Measurements from ENCODE around the gene UHRF2. TPM values are rescaled to one million over a fixed set of nuclear protein-coding genes. Genes with fewer than 3 reads are reported as not detected.

Gene UHRF2
- total and polyA plus RNA-seq, 2 of the 13 experiments (the other 11 are each of a cell fraction or from before 2014, with no cell fraction given): 42.1 to 44.2 TPM

DNA sequence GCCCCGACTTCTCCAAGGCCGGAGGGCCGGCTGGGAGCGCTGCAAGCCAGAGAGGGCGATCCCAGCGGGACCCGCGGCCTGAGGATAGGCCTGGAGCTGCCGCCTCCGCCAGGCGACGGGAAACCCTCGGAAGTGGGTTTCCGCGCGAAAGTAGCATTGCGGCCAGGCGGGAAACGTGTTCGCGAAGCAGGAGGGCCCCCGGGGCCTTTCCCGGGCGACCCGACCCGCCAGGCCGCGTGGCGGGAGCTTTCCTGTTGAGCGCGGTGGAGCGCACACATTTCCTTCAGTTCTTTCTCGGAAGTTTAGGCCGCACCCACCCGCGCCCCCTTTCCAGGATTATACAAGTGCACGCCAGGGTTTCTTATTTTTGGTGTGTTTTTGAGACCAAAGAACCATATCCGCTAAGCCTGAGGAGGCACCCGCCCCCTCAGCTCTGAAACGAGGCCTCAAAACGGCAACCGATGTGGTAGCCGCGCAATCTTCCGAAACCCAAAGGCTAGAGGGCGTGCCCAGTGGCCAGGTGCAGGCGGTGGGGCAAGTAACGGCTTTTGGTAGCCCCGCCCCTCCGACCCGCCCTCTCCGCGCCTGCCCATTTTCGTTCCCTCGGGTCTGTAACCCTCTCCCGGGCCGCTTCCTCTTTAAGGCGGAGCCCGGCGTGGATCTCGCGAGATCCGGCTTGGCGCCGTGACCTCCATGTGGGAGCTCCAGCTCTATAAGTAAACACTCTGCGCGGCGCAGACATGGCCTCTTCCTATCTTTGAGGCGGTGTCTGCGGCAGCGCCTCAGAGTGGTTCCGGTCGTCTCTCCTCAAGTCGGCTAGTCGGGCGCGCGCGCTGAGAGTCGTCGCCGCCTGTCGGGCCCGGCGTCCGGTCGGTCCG is at the start of gene UHRF2 (continued):
- no peak for TF ChIP-seq ZNF207 (IDR thresholded peaks at IDR 0.05; ENCODE audit: borderline replicate concordance)
- no peak for TF ChIP-seq ZNF724P (CRISPR knock-in tag; IDR thresholded peaks at IDR 0.05; ENCODE audit: borderline replicate concordance)
- no peak for TF ChIP-seq POLR2AphosphoS2 (IDR thresholded peaks at IDR 0.05; ENCODE audit: low read depth, low read length)
- no peak for TF ChIP-seq ZNF234 (CRISPR knock-in tag; conservative IDR thresholded peaks at IDR 0.05)
- no peak for TF ChIP-seq RAD21 (CRISPR knock-in tag; IDR thresholded peaks at IDR 0.05)
- TF ChIP-seq, protein P1, sequence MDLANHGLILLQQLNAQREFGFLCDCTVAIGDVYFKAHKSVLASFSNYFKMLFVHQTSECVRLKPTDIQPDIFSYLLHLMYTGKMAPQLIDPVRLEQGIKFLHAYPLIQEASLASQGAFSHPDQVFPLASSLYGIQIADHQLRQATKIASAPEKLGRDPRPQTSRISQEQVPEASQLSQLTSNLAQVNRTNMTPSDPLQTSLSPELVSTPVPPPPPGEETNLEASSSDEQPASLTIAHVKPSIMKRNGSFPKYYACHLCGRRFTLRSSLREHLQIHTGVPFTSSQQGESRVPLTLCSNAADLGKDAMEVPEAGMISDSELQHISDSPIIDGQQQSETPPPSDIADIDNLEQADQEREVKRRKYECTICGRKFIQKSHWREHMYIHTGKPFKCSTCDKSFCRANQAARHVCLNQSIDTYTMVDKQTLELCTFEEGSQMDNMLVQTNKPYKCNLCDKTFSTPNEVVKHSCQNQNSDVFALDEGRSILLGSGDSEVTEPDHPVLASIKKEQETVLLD (CRISPR knock-in tag; IDR thresholded peaks at IDR 0.05; ENCODE audit: low read depth): no peak
- TF ChIP-seq, protein P2, sequence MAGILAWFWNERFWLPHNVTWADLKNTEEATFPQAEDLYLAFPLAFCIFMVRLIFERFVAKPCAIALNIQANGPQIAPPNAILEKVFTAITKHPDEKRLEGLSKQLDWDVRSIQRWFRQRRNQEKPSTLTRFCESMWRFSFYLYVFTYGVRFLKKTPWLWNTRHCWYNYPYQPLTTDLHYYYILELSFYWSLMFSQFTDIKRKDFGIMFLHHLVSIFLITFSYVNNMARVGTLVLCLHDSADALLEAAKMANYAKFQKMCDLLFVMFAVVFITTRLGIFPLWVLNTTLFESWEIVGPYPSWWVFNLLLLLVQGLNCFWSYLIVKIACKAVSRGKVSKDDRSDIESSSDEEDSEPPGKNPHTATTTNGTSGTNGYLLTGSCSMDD (CRISPR knock-in tag; IDR thresholded peaks at IDR 0.05): no peak
- TF ChIP-seq, protein P3, sequence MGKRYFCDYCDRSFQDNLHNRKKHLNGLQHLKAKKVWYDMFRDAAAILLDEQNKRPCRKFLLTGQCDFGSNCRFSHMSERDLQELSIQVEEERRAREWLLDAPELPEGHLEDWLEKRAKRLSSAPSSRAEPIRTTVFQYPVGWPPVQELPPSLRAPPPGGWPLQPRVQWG (CRISPR knock-in tag; IDR thresholded peaks at IDR 0.05; ENCODE audit: borderline replicate concordance, low read depth): no peak
- no peak for TF ChIP-seq STAT5B (CRISPR knock-in tag; IDR thresholded peaks at IDR 0.05)
- TF ChIP-seq, protein P4, sequence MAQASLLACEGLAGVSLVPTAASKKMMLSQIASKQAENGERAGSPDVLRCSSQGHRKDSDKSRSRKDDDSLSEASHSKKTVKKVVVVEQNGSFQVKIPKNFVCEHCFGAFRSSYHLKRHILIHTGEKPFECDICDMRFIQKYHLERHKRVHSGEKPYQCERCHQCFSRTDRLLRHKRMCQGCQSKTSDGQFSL (CRISPR knock-in tag; IDR thresholded peaks at IDR 0.05): no peak
- no peak for TF ChIP-seq PAX8 (CRISPR knock-in tag; IDR thresholded peaks at IDR 0.05; ENCODE audit: borderline replicate concordance)
- no peak for TF ChIP-seq CREB1 (IDR thresholded peaks at IDR 0.05)
- TF ChIP-seq CREB1 (CRISPR knock-in tag; IDR thresholded peaks at IDR 0.05): no peak
- TF ChIP-seq ZMYM3 (CRISPR knock-in tag; IDR thresholded peaks at IDR 0.05): no peak
- TF ChIP-seq ETV5 (CRISPR knock-in tag; IDR thresholded peaks at IDR 0.05; ENCODE audit: borderline replicate concordance): peak; percentile 49; the same call in 1 of the 2 replicates
- TF ChIP-seq, protein P5, sequence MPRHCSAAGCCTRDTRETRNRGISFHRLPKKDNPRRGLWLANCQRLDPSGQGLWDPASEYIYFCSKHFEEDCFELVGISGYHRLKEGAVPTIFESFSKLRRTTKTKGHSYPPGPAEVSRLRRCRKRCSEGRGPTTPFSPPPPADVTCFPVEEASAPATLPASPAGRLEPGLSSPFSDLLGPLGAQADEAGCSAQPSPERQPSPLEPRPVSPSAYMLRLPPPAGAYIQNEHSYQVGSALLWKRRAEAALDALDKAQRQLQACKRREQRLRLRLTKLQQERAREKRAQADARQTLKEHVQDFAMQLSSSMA (CRISPR knock-in tag; IDR thresholded peaks at IDR 0.05): no peak
- no peak for TF ChIP-seq RFX1 (IDR thresholded peaks at IDR 0.05)
- no peak for TF ChIP-seq SIX4 (CRISPR knock-in tag; IDR thresholded peaks at IDR 0.05)
- TF ChIP-seq, protein P6, sequence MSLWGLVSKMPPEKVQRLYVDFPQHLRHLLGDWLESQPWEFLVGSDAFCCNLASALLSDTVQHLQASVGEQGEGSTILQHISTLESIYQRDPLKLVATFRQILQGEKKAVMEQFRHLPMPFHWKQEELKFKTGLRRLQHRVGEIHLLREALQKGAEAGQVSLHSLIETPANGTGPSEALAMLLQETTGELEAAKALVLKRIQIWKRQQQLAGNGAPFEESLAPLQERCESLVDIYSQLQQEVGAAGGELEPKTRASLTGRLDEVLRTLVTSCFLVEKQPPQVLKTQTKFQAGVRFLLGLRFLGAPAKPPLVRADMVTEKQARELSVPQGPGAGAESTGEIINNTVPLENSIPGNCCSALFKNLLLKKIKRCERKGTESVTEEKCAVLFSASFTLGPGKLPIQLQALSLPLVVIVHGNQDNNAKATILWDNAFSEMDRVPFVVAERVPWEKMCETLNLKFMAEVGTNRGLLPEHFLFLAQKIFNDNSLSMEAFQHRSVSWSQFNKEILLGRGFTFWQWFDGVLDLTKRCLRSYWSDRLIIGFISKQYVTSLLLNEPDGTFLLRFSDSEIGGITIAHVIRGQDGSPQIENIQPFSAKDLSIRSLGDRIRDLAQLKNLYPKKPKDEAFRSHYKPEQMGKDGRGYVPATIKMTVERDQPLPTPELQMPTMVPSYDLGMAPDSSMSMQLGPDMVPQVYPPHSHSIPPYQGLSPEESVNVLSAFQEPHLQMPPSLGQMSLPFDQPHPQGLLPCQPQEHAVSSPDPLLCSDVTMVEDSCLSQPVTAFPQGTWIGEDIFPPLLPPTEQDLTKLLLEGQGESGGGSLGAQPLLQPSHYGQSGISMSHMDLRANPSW (CRISPR knock-in tag; IDR thresholded peaks at IDR 0.05; ENCODE audit: borderline replicate concordance): 0 out of 2 replicates have a peak, but pooled peaks have one; percentile 54
- TF ChIP-seq ZFP82 (CRISPR knock-in tag; IDR thresholded peaks at IDR 0.05; ENCODE audit: borderline replicate concordance): no peak
- no peak for TF ChIP-seq SRSF9 (IDR thresholded peaks at IDR 0.05; ENCODE audit: borderline replicate concordance, insufficient read depth, low read depth, low read length, poor library complexity, severe bottlenecking)
- TF ChIP-seq ZNF225 (CRISPR knock-in tag; IDR thresholded peaks at IDR 0.05): no peak
- TF ChIP-seq FOXA1 (IDR thresholded peaks at IDR 0.05): no peak
- peak; percentile 92 for TF ChIP-seq FOXA1 (CRISPR knock-in tag; IDR thresholded peaks at IDR 0.05)
- TF ChIP-seq NCOA5 (CRISPR knock-in tag; IDR thresholded peaks at IDR 0.05): no peak
